Mesendoderm (in vitro differentiated cells): ENCODE measurements around the gene DNAJC5G.
A peak's percentile ranks its signal among the peaks of the same experiment; 100 is the strongest.

Source experiments
- DNase-seq: peaks from one replicate; pipeline ENCODE4 v3.0.0; 2013
- H2AK5ac ChIP-seq: 2 replicates; pipeline ENCODE4 v1.6.1; 2013; ENCODE audit warnings: low read length, inconsistent platforms
- H2BK120ac ChIP-seq: 2 replicates; pipeline ENCODE4 v1.6.1; 2013; ENCODE audit warnings: low read depth, mild to moderate bottlenecking, low read length, moderate library complexity, mixed read lengths
- H2BK15ac ChIP-seq: replicated peaks from 2 replicates; pipeline ENCODE4 v1.6.1; 2013; ENCODE audit warnings: low read depth, mild to moderate bottlenecking, moderate library complexity
- H2BK5ac ChIP-seq: 2 replicates; pipeline ENCODE4 v1.6.1; 2013; ENCODE audit warnings: low read length, inconsistent platforms
- H3K18ac ChIP-seq: 2 replicates; pipeline ENCODE4 v1.6.1; 2013; ENCODE audit warnings: mild to moderate bottlenecking, low read length, mixed read lengths
- H3K23ac ChIP-seq: one replicate; pipeline ENCODE4 v1.6.1; 2013; ENCODE audit warnings: low read length
- H3K27ac ChIP-seq: 2 replicates; pipeline ENCODE4 v1.5.1; 2013; ENCODE audit warnings: low read depth, mild to moderate bottlenecking, inconsistent platforms, low read length, moderate library complexity
- H3K27me3 ChIP-seq: 2 replicates; pipeline ENCODE4 v1.6.1; 2013; ENCODE audit warnings: low read length, control low read depth, mild to moderate bottlenecking, inconsistent platforms; ENCODE audit not compliant: insufficient read depth, poor library complexity
- H3K36me3 ChIP-seq: 2 replicates; pipeline ENCODE4 v1.6.1; 2013; ENCODE audit warnings: low read length, inconsistent platforms; ENCODE audit not compliant: control insufficient read depth, insufficient read depth
- H3K4ac ChIP-seq: one replicate; pipeline ENCODE4 v1.6.1; 2013; ENCODE audit warnings: low read depth, mild to moderate bottlenecking, low read length, moderate library complexity
- H3K4me1 ChIP-seq: 2 replicates; pipeline ENCODE4 v1.6.1; 2013; ENCODE audit warnings: low read depth, low read length, inconsistent platforms; ENCODE audit not compliant: control insufficient read depth
- H3K4me2 ChIP-seq: 2 replicates; pipeline ENCODE4 v1.6.1; 2013; ENCODE audit warnings: low read length
- H3K4me3 ChIP-seq: 2 replicates; pipeline ENCODE4 v1.5.1; 2013; ENCODE audit warnings: mild to moderate bottlenecking, low read length
- H3K56ac ChIP-seq: one replicate; pipeline ENCODE4 v1.6.1; 2013; ENCODE audit warnings: low read length
- H3K79me1 ChIP-seq: 2 replicates; pipeline ENCODE4 v1.6.1; 2013; ENCODE audit warnings: low read length, inconsistent platforms
- H3K79me2 ChIP-seq: 2 replicates; pipeline ENCODE4 v1.6.1; 2013; ENCODE audit warnings: mild to moderate bottlenecking, low read length; ENCODE audit not compliant: control insufficient read depth, insufficient read depth
- H3K9ac ChIP-seq: 2 replicates; pipeline ENCODE4 v1.6.1; 2013; ENCODE audit warnings: low read length, inconsistent platforms
- H4K5ac ChIP-seq: one replicate; pipeline ENCODE4 v1.6.1; 2013; ENCODE audit warnings: low read length
- H4K8ac ChIP-seq: one replicate; pipeline ENCODE4 v1.6.1; 2013; ENCODE audit warnings: low read depth, mild to moderate bottlenecking, control low read depth, low read length, moderate library complexity
- WGBS: extraction: QIAGEN DNeasy Blood & Tissue Kit; methylation state at CpG from one replicate; pipeline ENCODE4 v1.1.7; 2013; ENCODE audit warnings: low lambda C conversion rate, missing lambda C conversion rate; ENCODE audit not compliant: insufficient coverage; ENCODE audit errors: extremely low coverage; 5-methylcytosine and 5-hydroxymethylcytosine counted together

DNAJC5G gene

DNA sequence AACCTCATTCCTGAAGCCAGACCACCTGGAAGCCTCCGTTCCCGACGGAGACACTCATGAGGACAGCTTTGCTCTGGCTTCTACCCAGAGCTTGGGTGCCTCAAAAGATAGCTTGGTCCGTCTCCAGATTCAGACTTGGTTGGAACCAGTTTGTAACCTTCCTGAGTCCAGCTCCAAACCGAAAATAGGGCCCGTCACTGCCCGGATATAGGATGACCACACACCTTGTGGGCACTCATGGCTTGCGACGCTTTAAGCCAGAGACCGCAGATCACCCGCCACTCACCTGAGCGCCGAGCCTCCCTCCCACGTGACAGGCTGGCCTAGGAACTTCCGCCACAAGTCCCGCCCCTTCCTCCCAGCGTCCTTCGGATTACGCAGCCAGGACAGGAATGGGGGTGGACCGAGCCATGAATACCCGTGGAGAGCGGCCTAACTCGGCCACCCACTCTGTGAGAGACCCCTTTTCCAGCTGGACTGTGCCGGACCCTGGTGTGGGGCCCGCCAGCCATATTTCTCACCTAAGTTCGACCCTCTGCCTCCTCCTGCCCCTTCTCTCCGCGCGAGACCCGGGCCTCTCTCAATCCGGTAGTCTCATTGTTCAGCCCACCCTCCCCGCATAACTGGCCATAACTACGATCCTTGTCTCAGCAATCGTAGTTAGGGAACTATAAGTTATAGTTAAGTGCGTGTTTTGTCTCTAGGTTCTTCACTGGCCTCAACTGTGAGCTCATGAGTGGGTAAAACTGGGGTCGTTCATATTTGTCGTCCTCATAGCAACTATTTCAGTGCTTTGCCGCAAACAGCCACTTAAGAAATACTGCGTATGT, 47.7 kb downstream of the DNAJC5G start, which contains the start of gene MPV17:
Gene MPV17 (minus strand): TSS at position 332 of the 830 bp plus-strand sequence. CDS start 580 bp downstream, outside the sequence.
- peak within 1 kb of the TSS; percentile 91 for H4K5ac ChIP-seq
- H3K4ac ChIP-seq = peak within 1 kb of the TSS; percentile 75
- peak within 1 kb of the TSS; percentile 88 for H2AK5ac ChIP-seq
- no peaks in the 10 kb centered on the region for H3K79me2 ChIP-seq
- H3K4me1 ChIP-seq = peaks cover 6% of the 10 kb centered on the region
- WGBS = no CpG with 5 or more reads among the region's 39 CpGs
- H2BK120ac ChIP-seq = no peak within 1 kb of the TSS
- peak within 1 kb of the TSS; percentile 100 for H3K4me2 ChIP-seq
- peak within 1 kb of the TSS; percentile 78 for H4K8ac ChIP-seq
- H2BK5ac ChIP-seq = peak within 1 kb of the TSS; percentile 78
- H3K4me3 ChIP-seq = peak within 1 kb of the TSS; percentile 97
- no peaks in the 10 kb centered on the region for H3K27me3 ChIP-seq
- H3K56ac ChIP-seq = peak within 1 kb of the TSS; percentile 99
- H3K9ac ChIP-seq = peak within 1 kb of the TSS; percentile 99
- no peak within 1 kb of the TSS for H2BK15ac ChIP-seq
- peak; percentile 97 for DNase-seq
- H3K36me3 ChIP-seq = peaks cover 6% of the 10 kb centered on the region
- H3K27ac ChIP-seq = peak within 1 kb of the TSS; percentile 70
- H3K23ac ChIP-seq = peak within 1 kb of the TSS; percentile 97
- peaks cover 6% of the 10 kb centered on the region for H3K79me1 ChIP-seq
- peak within 1 kb of the TSS; percentile 85 for H3K18ac ChIP-seq

DNA sequence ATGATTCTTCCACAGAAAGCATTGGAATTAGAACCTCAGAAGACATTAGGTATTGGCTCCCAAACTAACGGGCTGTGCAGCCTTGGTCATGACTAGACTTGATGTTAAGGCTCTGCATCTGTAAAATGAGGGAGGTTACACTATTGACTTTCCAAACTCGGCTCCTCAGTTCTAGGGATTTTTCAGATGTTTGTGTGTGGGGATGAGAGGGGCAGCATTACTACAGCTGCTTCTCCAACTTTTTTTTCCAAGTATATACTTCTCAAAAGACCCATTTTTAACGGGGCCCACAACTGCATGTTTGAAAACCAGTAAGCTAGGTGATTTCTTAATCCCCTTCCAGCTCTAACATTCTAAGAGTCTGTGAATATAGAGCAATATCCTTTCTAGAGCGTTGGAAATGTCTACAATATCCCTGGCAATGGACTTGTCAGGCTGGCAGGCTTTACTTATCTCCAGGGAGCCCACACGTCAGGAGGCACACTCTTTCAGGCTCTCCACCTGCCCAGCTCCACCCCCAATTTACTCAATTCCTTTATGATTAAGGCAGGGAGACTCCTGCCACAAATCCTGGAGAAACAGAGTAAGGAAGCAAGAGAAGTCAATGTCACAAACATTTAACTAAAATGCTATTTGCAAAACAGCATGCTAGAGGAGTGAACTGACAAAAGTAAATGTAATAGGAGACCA, 48.5 kb downstream of the DNAJC5G start:
- Histone ChIP-seq H2BK120ac (no peak overlapping the region), H3K79me2 (no peaks in the 10 kb centered on the region), H2AK5ac (peak overlapping the region; percentile 88), H2BK5ac (peak overlapping the region; percentile 78), H3K18ac (no peak overlapping the region), H4K8ac (peak overlapping the region; percentile 78), H3K4me2 (peak overlapping the region; percentile 99), H3K27me3 (no peaks in the 10 kb centered on the region), H4K5ac (peak overlapping the region; percentile 91), H3K36me3 (peaks cover 7% of the 10 kb centered on the region), H3K27ac (peak overlapping the region; percentile 70), H3K23ac (no peak overlapping the region), H3K4ac (no peak overlapping the region), H3K4me3 (peak overlapping the region; percentile 97), H3K79me1 (peaks cover 6% of the 10 kb centered on the region), H3K4me1 (peaks cover 6% of the 10 kb centered on the region), H3K56ac (peak overlapping the region; percentile 99), H2BK15ac (no peak overlapping the region), H3K9ac (peak overlapping the region; percentile 99)
- WGBS = no CpG with 5 or more reads among the region's 5 CpGs
- peak; percentile 8 for DNase-seq

DNA sequence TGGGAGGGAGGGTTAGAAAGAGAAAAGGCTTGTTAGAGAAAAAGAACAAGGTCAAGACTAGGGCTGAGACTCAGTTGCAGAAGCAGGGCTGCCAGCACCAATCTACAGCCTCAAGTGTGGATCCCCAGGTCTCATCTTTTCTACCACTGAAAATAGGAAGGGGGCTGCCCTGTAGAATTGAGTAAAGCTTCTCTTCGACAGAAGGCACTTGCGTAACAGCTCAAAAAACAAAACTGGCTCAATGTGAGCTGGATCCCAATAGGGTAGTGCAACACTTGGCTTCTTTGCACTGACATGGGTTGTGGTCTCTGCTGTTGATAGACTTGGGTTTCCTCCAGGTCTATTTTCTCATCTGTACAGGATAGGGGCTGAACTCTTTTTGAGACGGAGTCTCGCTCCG, 49.5 kb downstream of the DNAJC5G start:
- Histone ChIP-seq H2BK5ac (no peak overlapping the region), H3K36me3 (peaks cover 14% of the 10 kb centered on the region), H3K4ac (no peak overlapping the region), H4K8ac (no peak overlapping the region), H4K5ac (no peak overlapping the region), H3K4me3 (no peak overlapping the region), H3K4me1 (peaks cover 6% of the 10 kb centered on the region), H3K27ac (no peak overlapping the region), H3K9ac (no peak overlapping the region), H3K18ac (no peak overlapping the region), H3K79me1 (peaks cover 6% of the 10 kb centered on the region), H2BK15ac (no peak overlapping the region), H3K23ac (no peak overlapping the region), H3K27me3 (no peaks in the 10 kb centered on the region), H3K4me2 (no peak overlapping the region), H3K56ac (no peak overlapping the region), H2BK120ac (no peak overlapping the region), H3K79me2 (no peaks in the 10 kb centered on the region), H2AK5ac (no peak overlapping the region)
- no CpG with 5 or more reads among the region's 5 CpGs for WGBS
- DNase-seq = no peak
